ENCODE measurements around the gene PKLR. TPM values are rescaled to one million over a fixed set of nuclear protein-coding genes. Genes with fewer than 3 reads are reported as not detected.

The PKLR gene
- total and polyA plus RNA-seq, 2 of the 4 experiments (the other 2 are of a cell fraction) = 0.03 TPM; not detected in 1

GRCh38 chr1:155285631-155286044 lies 15.6 kb downstream of the PKLR start:
- H2AK9ac ChIP-seq (replicated peaks; ENCODE audit: low read depth, low read length, poor library complexity) = no peak overlapping the region
- H3K9me1 ChIP-seq (ENCODE audit: insufficient read depth, low read length) = peaks cover 3% of the 10 kb centered on the region; the same call in 1 of the 2 replicates
- ChIA-PET CTCF (no interaction called here), POLR2A (ENCODE audit: unreplicated experiment) (no interaction called here)
- no TSS peak for BruUV-seq (replicated peaks)
- no peak overlapping the region for H2BK5ac ChIP-seq (ENCODE audit: low read depth, low read length, poor library complexity, severe bottlenecking)
- no peaks in the 10 kb centered on the region for H4K20me1 ChIP-seq (ENCODE audit: insufficient read depth, low read length)
- H3K9me3 ChIP-seq (ENCODE audit: control insufficient read depth, insufficient read depth, low read length) = no peaks in the 10 kb centered on the region
- H4K8ac ChIP-seq (ENCODE audit: low read depth in 2 of 2, low read length in 2 of 2) = no peak overlapping the region
- H2BK15ac ChIP-seq (ENCODE audit: low read depth, low read length) = no peak overlapping the region
- WGBS, 2 experiments (ENCODE audit: extremely low coverage in 2 of 2, insufficient read length in 1 of 2) = 91% methylated on average over 8 of the region's 18 CpGs; no CpG with 5 or more reads in 1 of the 2 experiments
- no peak overlapping the region for H2BK120ac ChIP-seq (ENCODE audit: low read depth, low read length)
- no peaks in the 10 kb centered on the region for H3K36me3 ChIP-seq (ENCODE audit: control insufficient read depth, insufficient read depth, low read length)
- intact Hi-C loops (cut with micrococcal nuclease) = no loop called here
- no peak overlapping the region for H2AFZ ChIP-seq (replicated peaks; ENCODE audit: low read length, poor library complexity)
- TF ChIP-seq CEBPB (IDR thresholded peaks at IDR 0.05; ENCODE audit: low read depth, low read length) (no peak), MAFK (IDR thresholded peaks at IDR 0.05; ENCODE audit: low read depth, low read length) (no peak), RFX5 (IDR thresholded peaks at IDR 0.05; ENCODE audit: low read depth, low read length) (no peak), CHD1 (IDR thresholded peaks at IDR 0.05; ENCODE audit: low read depth, low read length) (no peak), MXI1 (IDR thresholded peaks at IDR 0.05; ENCODE audit: borderline replicate concordance, low read depth, low read length) (no peak), MAZ (IDR thresholded peaks at IDR 0.05; ENCODE audit: borderline replicate concordance, low read depth, low read length) (no peak), CTCF (conservative IDR thresholded peaks at IDR 0.05; ENCODE audit: low read depth, low read length) (no peak)
- DNase-seq = no peak
- no peak overlapping the region for H2AK5ac ChIP-seq (ENCODE audit: low read depth, low read length)
- no peak overlapping the region for H3K23ac ChIP-seq (ENCODE audit: low read depth, low read length)
- H3K14ac ChIP-seq (replicated peaks; ENCODE audit: low read depth, low read length) = no peak overlapping the region
- no peak overlapping the region for H3K9ac ChIP-seq (ENCODE audit: low read depth, low read length)
- H3K18ac ChIP-seq (ENCODE audit: low read depth, low read length) = no peak overlapping the region
- H3K79me1 ChIP-seq (ENCODE audit: low read depth in 1 of 2, low read length in 2 of 2) = no peaks in the 10 kb centered on the region
- H3K27ac ChIP-seq (ENCODE audit: insufficient read depth, low read length) = no peak overlapping the region
- H3K4me2 ChIP-seq (ENCODE audit: low read depth, low read length) = no peak overlapping the region
- H3K56ac ChIP-seq (ENCODE audit: extremely low read depth, insufficient read depth, low read length) = no peak overlapping the region
- H4K5ac ChIP-seq (ENCODE audit: low read depth, low read length) = no peak overlapping the region
- H3K4ac ChIP-seq (ENCODE audit: low read depth, low read length) = no peak overlapping the region
- no peak overlapping the region for H2BK20ac ChIP-seq (ENCODE audit: low read depth, low read length)
- peaks cover 3% of the 10 kb centered on the region for H3K27me3 ChIP-seq (ENCODE audit: control insufficient read depth, insufficient read depth, low read length)
- in situ Hi-C loops (cut with MboI; ENCODE audit: low sequenced_read_pairs) = no loop called here
- dilution Hi-C loops (cut with HindIII; ENCODE audit: low sequenced_read_pairs, unreplicated experiment) = no loop called here
- H3K4me1 ChIP-seq (ENCODE audit: control insufficient read depth, insufficient read depth, low read length) = no peaks in the 10 kb centered on the region
- no peak overlapping the region for H3K4me3 ChIP-seq (ENCODE audit: insufficient read depth, low read depth, low read length)
- ATAC-seq (ENCODE audit: low read depth) = no peak
- no peak overlapping the region for H4K91ac ChIP-seq (ENCODE audit: insufficient read depth, low read depth, low read length)
